Activated CD4-positive, alpha-beta T cell treated with anti-CD3 and anti-CD28 coated beads, Interleukin-2, amount 50 U/mL, for 4 hours (primary cell): ENCODE data around the gene QPRT.
"Not testable (repeated sequence)": the region's sequence is repeated elsewhere in the genome, so short reads cannot be mapped to it uniquely, and the experiment has no call there.

ENCODE experiments used
- DNase-seq, 2 experiments: peaks; one replicate each; pipeline ENCODE4 v3.0.0-alpha.2; 2020

QPRT gene

DNA sequence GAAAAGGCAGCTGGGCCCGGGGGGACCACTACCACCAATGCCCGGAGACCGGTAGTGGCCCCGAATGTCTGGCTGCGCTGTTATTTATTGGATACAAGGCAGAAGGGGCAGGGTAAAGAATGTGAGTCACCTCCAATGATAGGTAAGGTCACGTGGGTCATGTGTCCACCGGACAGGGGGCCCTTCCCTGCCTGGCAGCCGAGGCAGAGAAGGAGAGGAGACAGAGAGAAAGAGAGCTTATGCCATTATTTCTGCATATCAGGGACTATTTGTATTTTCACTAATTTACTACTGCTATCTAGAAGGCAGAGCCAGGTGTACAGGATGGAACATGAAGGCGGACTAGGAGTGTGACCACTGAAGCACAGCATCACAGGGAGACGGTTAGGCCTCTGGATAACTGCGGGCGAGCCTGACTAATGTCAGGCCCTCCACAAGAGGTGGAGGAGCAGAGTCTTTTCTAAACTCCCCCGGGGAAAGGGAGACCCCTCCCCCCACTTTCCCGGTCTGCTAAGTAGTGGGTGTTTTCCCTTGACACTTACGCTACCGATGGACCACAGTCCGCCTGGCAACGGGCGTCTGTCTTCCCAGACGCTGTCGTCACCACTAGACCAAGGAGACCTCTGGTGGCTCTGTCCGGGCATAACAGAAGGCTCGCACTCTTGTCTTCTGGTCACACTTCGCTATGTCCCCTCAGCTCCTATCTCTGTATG lies 42.3 kb downstream of the QPRT start:
- DNase-seq: peak in 1 of 2 experiments; percentile 19

GRCh38 chr16:29726845-29727377 lies 47.9 kb downstream of the QPRT start:
- no peak for DNase-seq

DNA sequence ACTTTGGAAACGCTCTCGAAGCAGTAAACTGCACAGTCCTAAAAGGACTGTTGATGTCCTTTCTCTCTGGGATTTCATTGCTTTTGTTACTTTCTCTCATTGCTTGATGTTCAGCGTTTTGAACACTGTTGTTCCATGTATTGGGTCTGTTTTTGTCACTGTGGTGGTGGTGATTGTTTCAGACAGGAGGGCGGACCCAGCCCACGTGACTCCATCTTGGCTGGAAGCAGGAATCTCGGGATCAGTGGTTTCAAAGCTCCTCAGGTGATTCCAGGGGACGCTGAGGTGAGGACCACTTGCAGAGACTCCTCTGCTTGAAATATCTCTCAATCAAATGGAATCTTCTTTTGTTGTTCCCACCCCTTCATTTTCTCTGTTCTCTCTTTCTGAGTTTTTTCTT lies 48.5 kb downstream of the QPRT start:
- no peak for DNase-seq

DNA sequence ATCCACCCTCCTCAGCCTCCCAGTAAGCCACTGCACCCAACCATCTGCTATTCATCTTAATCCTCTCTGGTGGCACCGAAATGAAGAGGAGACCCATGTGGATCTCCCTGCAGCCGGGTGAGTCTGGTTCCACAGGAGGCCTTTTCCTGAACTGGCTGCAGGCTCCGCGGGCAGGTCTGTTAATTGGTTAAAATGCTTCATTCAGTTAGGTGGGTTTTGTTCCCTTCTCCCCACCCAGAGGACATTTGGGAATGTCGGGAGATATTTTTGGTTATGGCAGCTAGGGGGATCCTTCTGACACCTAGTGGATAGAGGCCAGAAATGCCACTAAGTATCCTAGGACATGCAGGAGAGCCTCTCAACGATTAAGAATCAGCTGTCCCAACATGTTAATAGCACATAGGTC lies 50.1 kb downstream of the QPRT start:
- DNase-seq: no peak

- DNase-seq: no peak
Measured at GRCh38 chr16:29730649-29731048, 51.7 kb downstream of the QPRT start.

- DNase-seq: peak; percentile 47 to 52
Measured at GRCh38 chr16:29731768-29732601, 53.0 kb downstream of the QPRT start.

GRCh38 chr16:29734786-29735185 lies 55.8 kb downstream of the QPRT start:
- DNase-seq: no peak

GRCh38 chr16:29736112-29736511 lies 57.1 kb downstream of the QPRT start:
- no peak for DNase-seq

GRCh38 chr16:29736764-29737163 lies 57.8 kb downstream of the QPRT start:
- no peak for DNase-seq

- no peak for DNase-seq
Measured at GRCh38 chr16:29737713-29738112, 58.7 kb downstream of the QPRT start.

GRCh38 chr16:29738514-29738913 lies 59.5 kb downstream of the QPRT start:
- DNase-seq: peak; percentile 26 to 30

DNA sequence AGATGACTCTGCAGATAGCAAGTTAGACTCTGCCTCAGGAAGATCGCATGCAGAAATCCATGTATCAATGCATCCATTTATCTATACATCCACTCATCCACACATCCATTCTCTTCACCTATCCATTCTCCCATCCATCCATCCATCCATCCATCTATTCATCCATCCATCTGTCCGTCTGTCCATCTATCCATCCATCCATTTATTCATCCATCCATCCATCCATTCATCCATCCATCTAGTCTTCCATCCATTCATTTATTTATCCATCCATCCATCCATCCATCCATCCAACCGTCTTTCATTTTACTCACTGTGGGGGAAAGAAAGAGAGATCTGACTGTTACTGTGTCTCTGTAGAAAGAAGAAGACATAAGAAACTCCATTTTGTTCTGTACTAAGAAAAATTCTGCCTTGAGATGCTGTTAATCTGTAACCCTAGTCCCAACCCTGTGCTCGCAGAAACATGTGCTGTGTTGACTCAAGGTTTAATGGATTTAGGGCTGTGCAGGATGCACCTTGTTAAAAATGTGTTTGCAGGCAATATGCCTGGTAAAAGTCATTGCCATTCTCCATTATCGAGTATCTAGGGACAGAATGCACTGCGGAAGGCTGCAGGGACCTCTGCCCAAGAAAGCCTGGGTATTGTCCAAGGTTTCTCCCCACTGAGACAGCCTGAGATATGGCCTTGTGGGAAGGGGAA lies 61.1 kb downstream of the QPRT start:
- not testable (repeated sequence) for DNase-seq

DNA sequence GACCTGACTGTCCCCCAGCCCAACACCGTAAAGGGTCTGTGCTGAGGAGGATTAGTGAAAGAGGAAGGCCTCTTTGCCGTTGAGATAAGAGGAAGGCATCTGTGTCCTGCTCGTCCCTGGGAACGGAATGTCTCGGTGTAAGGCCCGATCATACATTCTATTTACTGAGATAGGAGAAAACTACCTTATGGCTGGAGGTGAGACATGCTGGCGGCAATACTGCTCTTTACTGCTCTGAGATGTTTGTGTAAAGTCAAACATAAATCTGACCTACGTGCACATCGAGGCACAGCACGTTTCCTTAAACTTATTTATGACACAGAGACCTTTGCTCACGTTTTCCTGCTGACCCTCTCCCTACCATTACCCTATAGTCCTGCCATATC lies 61.6 kb downstream of the QPRT start:
- not testable (repeated sequence) for DNase-seq

DNA sequence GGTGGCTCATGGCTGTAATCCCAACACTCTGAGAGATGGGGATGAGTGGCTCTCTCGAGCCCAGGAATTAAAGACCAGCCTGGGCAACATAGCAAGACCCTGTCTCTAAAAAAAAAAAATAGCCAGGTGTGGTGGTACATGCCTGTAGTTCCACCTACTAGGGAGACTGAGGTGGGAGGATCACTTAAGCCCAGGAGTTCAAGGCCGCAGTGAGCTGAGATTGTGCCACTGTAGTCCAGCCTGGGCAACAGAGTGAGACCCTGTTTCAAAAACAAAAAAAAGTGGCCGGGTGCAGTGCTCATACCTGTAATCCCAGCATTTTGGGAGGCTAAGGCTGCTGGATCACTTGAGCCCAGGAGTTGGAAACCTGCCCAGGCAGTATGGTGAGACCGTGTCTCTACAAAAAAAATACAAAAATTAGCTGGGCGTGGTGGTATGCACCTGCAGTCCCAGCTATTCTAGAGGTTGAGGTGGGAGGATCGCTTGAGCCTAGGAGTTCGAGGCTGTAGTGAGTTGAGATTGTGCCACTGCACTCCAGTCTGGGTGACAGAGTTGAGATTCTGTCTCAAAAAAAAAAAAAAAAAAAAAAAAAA lies 63.8 kb downstream of the QPRT start:
- DNase-seq: no peak

- no peak for DNase-seq
Measured at GRCh38 chr16:29743475-29743826, 64.5 kb downstream of the QPRT start.

GRCh38 chr16:29743827-29744531 lies 65.0 kb downstream of the QPRT start:
- no peak for DNase-seq

GRCh38 chr16:29744541-29745101 lies 65.6 kb downstream of the QPRT start:
- DNase-seq: no peak

DNA sequence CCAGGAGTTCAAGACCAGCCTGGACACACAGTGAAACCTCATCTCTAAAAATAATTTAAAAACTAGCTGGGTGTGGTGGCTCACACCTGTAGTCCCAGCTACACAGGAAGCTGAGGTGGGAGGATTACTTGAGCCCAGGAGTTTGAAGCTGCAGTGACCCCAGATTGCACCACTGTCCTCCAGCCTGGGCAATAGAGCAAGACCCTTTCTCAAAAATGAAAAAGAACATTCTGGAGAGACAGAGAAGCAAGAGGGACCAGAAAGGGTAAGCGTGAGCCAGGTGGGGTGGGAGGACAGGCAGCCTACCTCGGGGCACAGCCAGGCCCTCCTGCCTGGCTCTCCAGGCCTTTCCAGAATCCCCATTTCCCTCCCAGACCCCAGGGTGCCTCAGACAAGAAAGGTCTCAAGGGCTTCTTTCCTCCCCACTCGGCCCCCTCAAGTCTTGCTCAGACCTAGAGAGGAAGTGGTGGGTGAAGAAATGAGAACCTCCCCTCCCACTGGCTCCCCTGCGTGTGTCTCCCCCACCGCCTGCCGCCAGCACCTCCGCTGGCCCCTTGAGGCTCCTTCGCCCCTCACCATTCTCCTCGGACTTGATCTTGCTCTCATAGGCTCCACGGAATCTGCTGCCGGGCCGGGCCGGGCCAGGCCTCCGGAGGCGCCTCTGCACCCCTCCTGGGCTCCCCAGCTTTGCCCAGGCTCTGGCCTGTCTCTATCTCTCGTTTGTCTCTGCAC lies 66.3 kb downstream of the QPRT start:
- DNase-seq: peak; percentile 26 to 36

DNA sequence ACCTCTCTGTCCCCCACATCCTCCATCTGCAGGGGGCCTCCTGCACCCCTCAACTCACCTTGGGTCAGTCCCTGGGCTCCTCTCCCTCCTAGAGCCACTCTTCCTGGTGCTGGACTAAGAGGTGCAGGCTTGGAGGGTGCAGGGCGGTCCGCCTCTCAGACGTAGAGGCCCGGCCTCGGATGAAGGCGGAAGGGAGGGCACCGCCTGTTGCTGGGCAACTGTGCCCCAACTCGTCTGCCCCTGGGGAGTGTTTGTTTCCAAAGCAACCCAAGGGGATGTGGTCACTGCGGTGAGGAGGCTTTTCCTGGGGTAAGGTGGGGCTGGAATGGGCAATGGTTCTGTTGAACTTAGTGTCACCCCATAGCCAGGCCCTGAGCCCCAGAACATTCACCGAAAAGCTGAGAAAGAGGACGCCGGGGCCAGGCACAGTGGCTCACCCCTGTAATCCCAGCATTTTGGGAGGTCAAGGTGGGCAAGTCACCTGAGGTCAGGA lies 66.9 kb downstream of the QPRT start, which contains the start of gene C16orf54:
C16orf54 (minus strand) TSS at position 138 of the 493 bp plus-strand sequence. CDS start 1,039 bp downstream, outside the sequence.
- DNase-seq: peak; percentile 77 to 78

DNA sequence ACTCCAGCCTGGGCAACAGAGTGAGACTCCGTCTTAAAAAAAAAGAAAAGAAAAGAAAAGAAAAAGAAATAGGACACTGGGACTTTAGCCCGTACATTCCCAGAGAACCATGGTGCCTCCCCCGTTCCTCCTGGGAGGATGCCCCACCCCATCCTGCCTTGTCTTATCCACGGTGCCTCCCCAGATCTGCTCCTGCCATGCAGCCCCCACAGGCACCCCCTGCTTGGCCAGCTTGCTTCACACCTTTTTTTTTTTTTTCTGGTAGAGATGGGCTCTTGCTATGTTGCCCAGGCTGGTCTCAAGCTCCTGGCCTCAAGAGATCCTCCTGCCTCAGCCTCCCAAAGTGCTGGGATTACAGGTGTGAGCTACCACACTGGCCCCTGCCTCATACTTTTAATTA lies 67.5 kb downstream of the QPRT start:
- not testable (repeated sequence) for DNase-seq
